Activated CD4-positive, alpha-beta T cell treated with anti-CD3 and anti-CD28 coated beads, Interleukin-2, amount 50 U/mL, for 16 hours (primary cell): ENCODE measurements around the gene KLKB1.
"Not testable (repeated sequence)": the region's sequence is repeated elsewhere in the genome, so short reads cannot be mapped to it uniquely, and the experiment has no call there.

Experiments
- DNase-seq: peaks from one replicate; pipeline ENCODE4 v3.0.0-alpha.2; 2020

KLKB1 gene

DNA sequence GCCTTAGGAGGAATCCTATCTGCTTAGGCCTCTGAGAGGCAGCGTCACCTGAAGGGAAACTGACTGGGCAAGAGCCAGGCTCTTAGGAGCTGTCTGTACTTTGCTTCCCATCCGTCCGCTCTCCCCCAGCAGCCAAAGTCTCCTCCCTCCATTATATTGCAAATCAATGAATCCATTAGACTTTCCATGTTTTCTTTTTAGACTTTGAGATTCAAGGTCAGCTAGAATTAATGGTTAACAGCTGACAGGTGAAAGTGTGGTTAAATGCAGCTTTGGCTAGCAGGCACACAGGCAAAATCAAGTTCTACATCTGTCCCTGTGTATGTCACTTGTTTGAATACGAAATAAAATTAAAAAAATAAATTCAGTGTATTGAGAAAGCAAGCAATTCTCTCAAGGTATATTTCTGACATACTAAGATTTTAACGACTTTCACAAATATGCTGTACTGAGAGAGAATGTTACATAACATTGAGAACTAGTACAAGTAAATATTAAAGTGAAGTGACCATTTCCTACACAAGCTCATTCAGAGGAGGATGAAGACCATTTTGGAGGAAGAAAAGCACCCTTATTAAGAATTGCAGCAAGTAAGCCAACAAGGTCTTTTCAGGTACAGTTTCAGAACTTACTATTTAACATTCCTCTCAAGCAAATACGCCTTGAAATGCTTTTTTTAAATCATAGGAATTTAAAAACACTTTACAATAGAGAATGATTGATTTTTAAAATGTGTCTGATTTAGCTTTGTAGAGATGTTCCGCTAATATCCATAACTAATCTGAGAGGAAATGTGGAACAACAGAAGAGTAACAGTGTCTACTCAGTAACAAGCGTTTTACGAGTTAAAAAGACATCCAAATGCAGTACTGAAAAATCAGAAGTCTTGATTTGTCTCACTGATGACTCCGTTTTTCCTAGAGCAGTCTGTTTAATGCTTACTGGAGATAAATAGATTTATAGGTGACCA, 38.7 kb downstream of the KLKB1 start, which contains the start of gene F11:
TSS of gene F11 (plus strand) at position 507 of the 970 bp plus-strand sequence. CDS start 948 bp downstream, outside the sequence.
- no peak for DNase-seq

DNA sequence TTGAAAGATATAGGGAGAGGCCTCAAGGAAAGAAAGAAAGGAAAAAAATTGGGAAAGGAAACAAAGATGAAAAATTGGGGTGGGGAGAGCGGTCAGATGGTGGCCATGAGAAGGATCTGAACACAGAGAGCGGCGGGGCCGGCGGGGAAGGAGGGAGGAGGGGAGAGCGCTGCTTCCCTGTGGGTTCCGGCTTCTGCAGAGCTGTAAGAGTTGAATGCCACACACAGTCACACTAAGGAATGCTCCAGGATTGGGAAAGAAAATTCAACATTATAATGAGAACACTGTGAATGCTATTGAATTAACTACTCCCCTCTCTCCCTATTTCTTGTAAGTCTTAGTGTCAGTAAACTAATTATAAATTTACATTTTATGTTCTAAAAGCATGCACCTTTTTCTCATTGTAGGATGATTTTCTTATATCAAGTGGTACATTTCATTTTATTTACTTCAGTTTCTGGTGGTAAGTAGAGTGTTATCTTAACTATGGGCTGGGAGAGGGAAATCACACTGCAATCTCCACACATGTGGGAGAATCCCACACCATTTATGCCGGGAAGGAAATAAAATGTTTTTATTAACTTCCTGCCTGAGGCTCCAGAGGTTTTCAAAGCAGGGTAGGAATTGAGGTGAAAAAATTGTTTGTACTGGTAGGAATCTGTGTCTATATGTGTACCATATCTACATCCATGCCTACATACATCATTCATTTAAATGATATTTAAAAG, 39.6 kb downstream of the KLKB1 start:
- no peak for DNase-seq

DNA sequence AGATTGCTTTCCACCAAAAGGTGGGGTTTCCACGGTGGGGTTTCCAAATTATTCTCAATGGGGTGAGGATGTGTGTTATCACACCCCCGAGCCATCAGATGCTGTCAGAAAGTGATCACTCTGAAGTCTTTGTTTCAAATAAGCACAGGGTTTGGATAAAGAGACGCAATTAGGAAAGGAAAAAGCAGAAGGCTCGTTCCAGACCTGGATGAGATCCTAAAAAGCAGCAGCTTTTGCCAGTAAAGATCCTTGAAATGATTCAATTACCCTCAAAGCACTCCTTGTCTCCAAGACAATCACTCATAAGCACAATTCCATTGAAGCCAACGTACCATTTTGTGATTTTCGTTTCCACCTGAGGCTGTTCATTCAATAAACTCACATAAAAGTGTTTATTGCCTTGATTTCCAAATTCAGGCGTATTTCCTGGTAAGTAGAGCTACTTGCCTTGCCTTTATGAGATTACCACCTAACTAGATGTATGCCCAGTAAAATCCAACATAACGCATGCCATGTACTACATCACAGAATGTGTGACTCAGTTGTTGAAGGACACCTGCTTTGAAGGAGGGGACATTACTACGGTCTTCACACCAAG, 43.9 kb downstream of the KLKB1 start:
- DNase-seq, result no peak

GRCh38 chr4:186272699-186273391, 45.5 kb downstream of the KLKB1 start:
- DNase-seq, result no peak

- not testable (repeated sequence) for DNase-seq
These were observed 46.1 kb downstream of the KLKB1 start for GRCh38 chr4:186273392-186273789.

DNA sequence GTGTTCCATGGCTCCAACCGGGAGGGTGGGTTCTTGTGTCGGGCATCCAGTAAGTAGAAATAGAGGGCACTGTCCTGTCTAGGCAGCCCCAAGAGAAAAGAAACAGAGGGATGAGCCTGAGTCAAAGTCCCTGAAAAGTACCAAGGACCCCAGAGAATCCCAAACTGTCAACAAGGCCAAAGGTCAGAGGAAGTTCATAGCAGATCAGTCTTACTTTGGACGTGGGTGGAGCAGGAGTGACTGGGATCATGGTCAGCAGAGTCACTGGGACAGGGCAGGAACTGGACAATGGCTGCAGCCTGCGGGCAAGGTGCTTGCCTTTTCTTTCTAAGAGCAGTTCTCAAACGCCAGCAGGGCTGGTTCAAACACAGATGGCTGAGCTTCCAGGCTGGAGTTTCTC, 56.0 kb downstream of the KLKB1 start:
- no peak for DNase-seq

DNA sequence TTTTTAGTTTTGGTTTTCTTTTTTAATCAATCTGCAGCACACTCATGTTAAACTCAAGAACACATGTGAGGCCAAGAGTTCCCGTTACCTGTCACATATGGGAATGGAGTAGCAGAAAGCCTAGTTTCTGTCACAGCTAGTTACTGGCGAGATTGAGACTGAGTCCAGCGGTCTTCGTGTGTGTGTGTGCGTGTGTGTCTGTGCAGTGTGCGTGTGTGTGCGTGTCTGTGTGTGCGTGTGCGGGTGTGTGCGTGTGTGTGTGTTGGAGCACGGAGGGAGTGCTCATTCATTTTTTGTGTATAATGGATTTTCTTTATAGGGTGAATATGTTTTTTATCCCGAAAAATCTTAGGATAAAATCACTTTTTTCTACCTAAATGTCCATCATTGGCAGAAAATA, 57.8 kb downstream of the KLKB1 start:
- DNase-seq, result no peak

GRCh38 chr4:186286581-186286980, 59.3 kb downstream of the KLKB1 start:
- no peak for DNase-seq

DNA sequence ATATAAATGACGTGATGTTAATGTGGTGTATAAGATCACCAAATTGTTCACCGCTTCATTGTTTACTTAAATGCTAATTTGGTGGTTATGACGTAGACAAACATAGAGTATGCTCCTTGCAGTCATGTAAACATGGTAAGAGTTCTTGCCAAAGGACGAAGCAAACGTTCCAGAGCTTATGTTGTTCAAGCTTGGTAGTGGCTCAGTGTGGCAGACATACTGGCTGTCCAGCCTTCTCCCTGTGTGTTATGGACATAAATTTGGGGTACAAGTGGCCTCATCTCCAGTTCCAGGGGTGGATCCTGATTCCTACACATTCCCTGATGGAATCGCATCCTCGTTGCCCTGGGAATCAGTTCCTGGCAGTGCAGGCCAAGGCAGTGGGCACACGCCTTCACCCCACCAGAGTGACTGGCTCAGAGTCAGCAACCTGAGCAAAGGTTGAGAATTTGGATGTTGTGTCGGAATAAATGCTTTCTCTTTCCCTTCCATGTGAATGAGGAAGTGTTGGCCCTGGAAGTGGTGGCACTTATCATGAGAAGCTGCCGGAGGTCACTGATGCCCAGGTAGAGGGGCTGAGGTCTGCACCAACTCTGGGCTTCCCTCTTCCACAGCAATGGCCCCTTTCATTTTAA, 64.1 kb downstream of the KLKB1 start:
- no peak for DNase-seq

- DNase-seq, result peak; percentile 1
These were observed 66.9 kb downstream of the KLKB1 start for GRCh38 chr4:186294160-186294559.

- DNase-seq, result no peak
These were observed 69.2 kb downstream of the KLKB1 start for GRCh38 chr4:186296481-186296880.

- peak; percentile 31 for DNase-seq
These were observed 69.8 kb downstream of the KLKB1 start for GRCh38 chr4:186297013-186297645.

DNA sequence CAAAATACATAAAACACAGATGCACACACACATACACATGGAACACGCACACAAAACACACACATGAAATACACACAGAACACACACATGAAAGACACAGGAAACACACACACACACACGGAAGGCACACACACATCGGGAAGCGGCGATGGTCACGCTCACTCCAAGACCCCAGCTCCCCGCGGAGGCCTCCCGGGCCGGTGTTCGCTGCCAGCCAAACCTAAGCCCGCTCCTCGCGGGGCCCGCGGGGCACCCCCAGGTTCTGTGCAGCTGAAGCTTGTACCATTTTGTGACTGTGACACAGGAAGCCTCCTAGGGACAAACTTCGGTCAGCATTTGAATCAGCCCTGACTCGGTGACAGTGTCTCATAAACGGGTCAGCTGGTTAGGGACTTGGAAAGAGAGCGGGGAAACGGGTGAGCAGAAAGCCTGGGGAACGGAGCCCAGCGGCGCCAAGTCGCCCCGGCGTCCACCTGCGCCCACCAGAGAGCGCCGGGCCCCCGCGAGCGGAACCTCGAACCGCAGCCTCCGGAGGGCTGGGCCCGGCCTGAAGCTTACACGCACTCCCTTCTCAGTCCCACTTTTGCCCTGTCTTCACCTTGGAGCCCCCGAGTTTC, 70.8 kb downstream of the KLKB1 start:
- no peak for DNase-seq

- no peak for DNase-seq
These were observed 72.0 kb downstream of the KLKB1 start for GRCh38 chr4:186299291-186299690.

DNA sequence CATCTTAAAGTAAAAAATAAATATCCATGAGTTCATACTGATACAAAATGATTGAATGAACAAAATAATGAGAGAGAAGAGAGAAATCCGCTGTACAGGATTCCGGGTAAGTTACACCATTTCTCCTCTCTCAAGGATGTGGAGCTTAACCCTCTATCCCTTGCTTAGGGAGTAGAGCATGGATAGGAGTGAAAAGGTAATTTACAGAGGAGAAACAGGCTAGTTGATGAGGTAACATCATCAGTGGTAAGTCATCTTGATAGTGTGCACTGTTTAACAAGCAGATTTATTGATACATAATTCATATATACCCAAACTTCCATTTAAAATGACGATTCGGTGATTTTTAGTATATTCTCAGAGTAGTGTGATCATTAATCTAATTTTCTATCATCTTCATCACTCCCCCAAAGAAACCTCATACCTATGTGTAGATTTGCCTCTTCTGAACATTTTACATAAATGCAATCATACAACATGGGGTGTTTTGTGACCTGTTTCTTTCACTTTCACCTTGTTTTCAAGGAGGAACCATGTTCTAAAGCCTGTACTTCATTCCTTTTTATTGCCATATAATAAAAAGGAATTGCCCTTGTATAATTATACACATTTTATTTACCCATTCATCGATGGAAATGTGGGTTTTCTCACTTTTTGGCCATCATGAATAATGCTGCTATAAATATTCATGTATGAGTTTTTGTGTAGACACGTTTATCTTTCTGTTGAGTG, 73.5 kb downstream of the KLKB1 start:
- no peak for DNase-seq

- DNase-seq, result no peak
These were observed 76.9 kb downstream of the KLKB1 start for GRCh38 chr4:186304216-186304615.

DNA sequence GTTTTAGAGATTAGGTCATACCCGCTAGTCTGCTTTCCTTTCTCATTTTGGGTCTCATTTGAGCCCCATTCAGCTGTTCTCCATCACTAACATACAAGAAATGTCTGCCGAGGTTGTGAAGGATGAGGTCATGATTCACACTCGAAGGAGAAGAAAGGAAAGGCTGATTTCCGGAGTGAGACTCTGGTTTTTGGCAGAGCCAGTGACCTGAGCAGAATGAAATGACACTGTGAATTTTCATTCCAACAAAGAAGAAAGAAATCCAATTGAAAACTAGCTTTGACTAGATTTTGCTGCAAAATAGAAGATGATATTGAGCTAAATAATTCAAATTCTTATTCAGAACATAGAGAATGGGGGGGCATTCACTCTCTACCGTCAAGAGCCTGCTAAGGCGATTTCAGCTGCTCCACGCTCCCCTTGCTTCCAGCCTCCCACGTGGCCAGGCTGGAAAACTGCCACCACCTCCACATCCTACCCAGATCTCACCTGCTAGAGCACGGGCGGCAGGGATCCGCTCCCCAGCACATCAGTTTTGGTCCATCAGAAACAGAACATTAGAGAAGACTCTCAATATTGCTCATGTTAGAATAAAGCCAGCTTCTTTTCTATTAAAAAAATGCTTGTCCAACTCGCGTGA, 77.7 kb downstream of the KLKB1 start:
- no peak for DNase-seq

- DNase-seq, result no peak
These were observed 80.2 kb downstream of the KLKB1 start for GRCh38 chr4:186307497-186307896.

DNA sequence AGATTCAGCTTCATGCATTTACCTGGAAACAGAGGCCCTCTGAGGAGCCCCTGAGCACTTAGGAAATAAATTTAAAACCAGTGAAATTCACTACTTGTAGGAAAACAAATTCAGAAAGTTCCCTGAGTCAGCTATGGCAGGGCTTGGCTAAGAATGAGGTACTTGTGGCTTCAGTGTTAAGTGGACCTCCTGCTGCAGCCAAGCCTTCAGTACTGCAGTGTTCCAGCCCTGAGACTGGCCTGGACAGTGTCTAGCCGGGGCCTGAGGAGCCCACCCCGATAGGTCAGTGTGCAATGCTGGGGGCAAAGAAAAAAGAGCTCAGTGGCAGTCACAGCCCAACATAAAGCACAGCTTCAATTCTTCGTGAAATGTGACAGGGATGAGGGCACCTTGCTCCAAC, 80.6 kb downstream of the KLKB1 start:
- DNase-seq, result no peak
